Measurements from ENCODE around the gene MED16.
A peak's percentile ranks its signal among the peaks of the same experiment; 100 is the strongest.

Gene MED16

GRCh38 chr19:876089-876488, 16.9 kb downstream of the MED16 start:
- Histone ChIP-seq H3K9me3 (ENCODE audit: low read depth, low read length) (no peaks in the 10 kb centered on the region), H3K4me3 (no peak overlapping the region), H3K27ac (peak overlapping the region; percentile 46; the same call in 1 of the 2 replicates), H3K36me3 (ENCODE audit: insufficient read depth, low read length) (peaks cover 6% of the 10 kb centered on the region; the same call in 1 of the 2 replicates), H3K9ac (ENCODE audit: insufficient read length) (no peak overlapping the region)
- no peak for DNase-seq (ENCODE audit: low read depth, low spot score)
- no peak for TF ChIP-seq FOXP2 (optimal IDR thresholded peaks at IDR 0.05; ENCODE audit: control extremely low read depth, extremely low read length, insufficient read depth)
- no peak for TF ChIP-seq EZH2 (IDR thresholded peaks at IDR 0.05)
- TF ChIP-seq POLR2AphosphoS5 (IDR thresholded peaks at IDR 0.05; ENCODE audit: borderline replicate concordance, low read depth, low read length): no peak

GRCh38 chr19:875265-875879, 17.6 kb downstream of the MED16 start:
- Histone ChIP-seq H3K36me3 (ENCODE audit: insufficient read depth, low read length) (peaks cover 10% of the 10 kb centered on the region; the same call in 1 of the 2 replicates), H3K27ac (no peak overlapping the region), H3K9me3 (ENCODE audit: low read depth, low read length) (no peaks in the 10 kb centered on the region), H3K9ac (ENCODE audit: insufficient read length) (no peak overlapping the region), H3K4me3 (no peak overlapping the region)
- DNase-seq (ENCODE audit: low read depth, low spot score): no peak
- no peak for TF ChIP-seq EZH2 (IDR thresholded peaks at IDR 0.05)
- TF ChIP-seq FOXP2 (optimal IDR thresholded peaks at IDR 0.05; ENCODE audit: control extremely low read depth, extremely low read length, insufficient read depth): no peak
- no peak for TF ChIP-seq POLR2AphosphoS5 (IDR thresholded peaks at IDR 0.05; ENCODE audit: borderline replicate concordance, low read depth, low read length)

- H3K27ac ChIP-seq: peak overlapping the region; percentile 8; the same call in 1 of the 2 replicates
- no peak overlapping the region for H3K9ac ChIP-seq (ENCODE audit: insufficient read length)
- no peak overlapping the region for H3K4me3 ChIP-seq
These were observed 19.4 kb downstream of the MED16 start for GRCh38 chr19:873561-874041.

GRCh38 chr19:873084-873483, 19.9 kb downstream of the MED16 start:
- H3K4me3 ChIP-seq: no peak overlapping the region
- no peak for TF ChIP-seq FOXP2 (optimal IDR thresholded peaks at IDR 0.05; ENCODE audit: control extremely low read depth, extremely low read length, insufficient read depth)
- TF ChIP-seq EZH2 (IDR thresholded peaks at IDR 0.05): no peak
- no peak for TF ChIP-seq POLR2AphosphoS5 (IDR thresholded peaks at IDR 0.05; ENCODE audit: borderline replicate concordance, low read depth, low read length)
- peak; percentile 83 for DNase-seq (ENCODE audit: low read depth, low spot score)
- no peak overlapping the region for H3K27ac ChIP-seq
- peaks cover 27% of the 10 kb centered on the region for H3K36me3 ChIP-seq (ENCODE audit: insufficient read depth, low read length)
- no peak overlapping the region for H3K9ac ChIP-seq (ENCODE audit: insufficient read length)
- no peaks in the 10 kb centered on the region for H3K9me3 ChIP-seq (ENCODE audit: low read depth, low read length)

More at GRCh38 chr19:873561-874041, 19.4 kb downstream of the MED16 start:
- TF ChIP-seq FOXP2 (optimal IDR thresholded peaks at IDR 0.05; ENCODE audit: control extremely low read depth, extremely low read length, insufficient read depth) (no peak), EZH2 (IDR thresholded peaks at IDR 0.05) (no peak), POLR2AphosphoS5 (IDR thresholded peaks at IDR 0.05; ENCODE audit: borderline replicate concordance, low read depth, low read length) (no peak)
- Histone ChIP-seq H3K36me3 (ENCODE audit: insufficient read depth, low read length) (peaks cover 21% of the 10 kb centered on the region), H3K9me3 (ENCODE audit: low read depth, low read length) (no peaks in the 10 kb centered on the region)
- DNase-seq (ENCODE audit: low read depth, low spot score): no peak

- peak overlapping the region; percentile 71 for H3K4me3 ChIP-seq
These were observed 20.6 kb downstream of the MED16 start for GRCh38 chr19:872266-872951.

GRCh38 chr19:871446-872265, 21.3 kb downstream of the MED16 start:
- Histone ChIP-seq H3K4me3 (peak overlapping the region; percentile 71), H3K27ac (peak overlapping the region; percentile 87), H3K36me3 (ENCODE audit: insufficient read depth, low read length) (peaks cover 32% of the 10 kb centered on the region), H3K9ac (ENCODE audit: insufficient read length) (no peak overlapping the region), H3K9me3 (ENCODE audit: low read depth, low read length) (no peaks in the 10 kb centered on the region)
- no peak for TF ChIP-seq FOXP2 (optimal IDR thresholded peaks at IDR 0.05; ENCODE audit: control extremely low read depth, extremely low read length, insufficient read depth)
- TF ChIP-seq EZH2 (IDR thresholded peaks at IDR 0.05): no peak
- no peak for TF ChIP-seq POLR2AphosphoS5 (IDR thresholded peaks at IDR 0.05; ENCODE audit: borderline replicate concordance, low read depth, low read length)
- DNase-seq (ENCODE audit: low read depth, low spot score): no peak

More at GRCh38 chr19:872266-872951, 20.6 kb downstream of the MED16 start:
- H3K9ac ChIP-seq (ENCODE audit: insufficient read length): no peak overlapping the region
- H3K36me3 ChIP-seq (ENCODE audit: insufficient read depth, low read length): peaks cover 32% of the 10 kb centered on the region
- H3K9me3 ChIP-seq (ENCODE audit: low read depth, low read length): no peaks in the 10 kb centered on the region
- peak; percentile 69 for DNase-seq (ENCODE audit: low read depth, low spot score)
- peak overlapping the region; percentile 87 for H3K27ac ChIP-seq
- TF ChIP-seq POLR2AphosphoS5 (IDR thresholded peaks at IDR 0.05; ENCODE audit: borderline replicate concordance, low read depth, low read length) (peak; percentile 20; the same call in 1 of the 2 replicates), EZH2 (IDR thresholded peaks at IDR 0.05) (no peak), FOXP2 (optimal IDR thresholded peaks at IDR 0.05; ENCODE audit: control extremely low read depth, extremely low read length, insufficient read depth) (no peak)

GRCh38 chr19:870963-871401, 22.0 kb downstream of the MED16 start:
- H3K27ac ChIP-seq: peak overlapping the region; percentile 76
- no peak for DNase-seq (ENCODE audit: low read depth, low spot score)
- TF ChIP-seq POLR2AphosphoS5 (IDR thresholded peaks at IDR 0.05; ENCODE audit: borderline replicate concordance, low read depth, low read length) (no peak), EZH2 (IDR thresholded peaks at IDR 0.05) (no peak)
- no peaks in the 10 kb centered on the region for H3K9me3 ChIP-seq (ENCODE audit: low read depth, low read length)
- no peak overlapping the region for H3K9ac ChIP-seq (ENCODE audit: insufficient read length)
- H3K36me3 ChIP-seq (ENCODE audit: insufficient read depth, low read length): peaks cover 27% of the 10 kb centered on the region
- H3K4me3 ChIP-seq: no peak overlapping the region

- peaks cover 27% of the 10 kb centered on the region for H3K36me3 ChIP-seq (ENCODE audit: insufficient read depth, low read length)
- TF ChIP-seq POLR2AphosphoS5 (IDR thresholded peaks at IDR 0.05; ENCODE audit: borderline replicate concordance, low read depth, low read length) (no peak), FOXP2 (optimal IDR thresholded peaks at IDR 0.05; ENCODE audit: control extremely low read depth, extremely low read length, insufficient read depth) (no peak), EZH2 (IDR thresholded peaks at IDR 0.05) (no peak)
- H3K27ac ChIP-seq: no peak overlapping the region; the same call in 1 of the 2 replicates
- H3K4me3 ChIP-seq: no peak overlapping the region
- H3K9me3 ChIP-seq (ENCODE audit: low read depth, low read length): no peaks in the 10 kb centered on the region
- no peak overlapping the region for H3K9ac ChIP-seq (ENCODE audit: insufficient read length)
- DNase-seq (ENCODE audit: low read depth, low spot score): no peak
These were observed 22.7 kb downstream of the MED16 start for GRCh38 chr19:870314-870713.
